H1 (cell line): ENCODE measurements around the gene CA14. TPM values are rescaled to one million over a fixed set of nuclear protein-coding genes. Genes with fewer than 3 reads are reported as not detected.

ENCODE experiments used
- CTCF ChIA-PET: fragments of 300-600 bp; sonication (Branson Sonifier 250); formaldehyde crosslinking; loops from one replicate; lab custom pipeline; 2021; ENCODE audit not compliant: partially characterized antibody; lab: Charles Lee
- POLR2A ChIA-PET: fragments of 300-600 bp; sonication (Branson Sonifier 250); formaldehyde crosslinking; loops from one replicate; lab custom pipeline; 2021; ENCODE audit warnings: inconsistent platforms; ENCODE audit not compliant: partially characterized antibody; lab: Charles Lee
- DNase-seq, 2 experiments: peaks; one replicate each; pipeline versions ENCODE4 v3.0.0 to v3.0.0-alpha.2; 2010 to 2022; ENCODE audit warnings: low spot score in 2 of 2, low read depth in 1 of 2, mixed read lengths in 1 of 2
- FAIRE-seq: peaks from 2 replicates; lab custom pipeline; 2011; peaks lifted over from hg19 to GRCh38; lab: Jason Lieb, UNC
- H2AFZ ChIP-seq: 2 replicates; pipeline ENCODE4 v1.8.1; 2012; ENCODE audit warnings: low read length, inconsistent platforms
- H2AK5ac ChIP-seq: 2 replicates; pipeline ENCODE4 v1.6.1; 2013; ENCODE audit warnings: low read depth, low read length
- H2BK120ac ChIP-seq: replicated peaks from 2 replicates; pipeline ENCODE3; 2013; ENCODE audit warnings: low read depth, low read length, inconsistent platforms
- H2BK12ac ChIP-seq: 2 replicates; pipeline ENCODE4 v1.6.1; 2013; ENCODE audit warnings: low read depth, low read length
- H2BK15ac ChIP-seq: 2 replicates; pipeline ENCODE4 v1.6.1; 2013; ENCODE audit warnings: low read length
- H2BK20ac ChIP-seq: 2 replicates; pipeline ENCODE4 v1.6.1; 2013; ENCODE audit warnings: low read length
- H2BK5ac ChIP-seq: 2 replicates; pipeline ENCODE4 v1.6.1; 2013; ENCODE audit warnings: low read depth, low read length
- H3K14ac ChIP-seq: 2 replicates; pipeline ENCODE4 v1.6.1; 2013; ENCODE audit warnings: inconsistent platforms; ENCODE audit not compliant: insufficient read length
- H3K18ac ChIP-seq: 2 replicates; pipeline ENCODE4 v1.6.1; 2013; ENCODE audit warnings: low read length; ENCODE audit errors: extremely low read depth
- H3K23ac ChIP-seq: 2 replicates; pipeline ENCODE4 v1.6.1; 2013; ENCODE audit warnings: inconsistent platforms; ENCODE audit not compliant: insufficient read length
- H3K23me2 ChIP-seq: 2 replicates; pipeline ENCODE4 v1.6.1; 2013; ENCODE audit warnings: low read depth, low read length
- H3K27ac ChIP-seq: 2 replicates; pipeline ENCODE4 v1.6.1; 2011; ENCODE audit warnings: low read depth, low read length, inconsistent platforms
- H3K27me3 ChIP-seq, 4 experiments: replicated peaks in 1 of 4; 1 replicate in 1 of 4; 2 replicates in 3 of 4; pipeline versions ENCODE4 v1.6.1 to v1.8.1; 2011 to 2013; ENCODE audit warnings: low read length in 3 of 4, mild to moderate bottlenecking in 3 of 4, inconsistent platforms in 2 of 4, mixed read lengths in 2 of 4, moderate library complexity in 1 of 4; ENCODE audit not compliant: control insufficient read depth in 3 of 4, insufficient read depth in 3 of 4; ENCODE audit errors: extremely low read depth in 1 of 4
- H3K36me3 ChIP-seq, 4 experiments: 2 replicates each; pipeline versions ENCODE4 v1.6.1 to v1.8.1; 2011 to 2013; ENCODE audit warnings: mild to moderate bottlenecking in 4 of 4, low read length in 3 of 4, moderate library complexity in 2 of 4, control low read depth in 1 of 4, inconsistent platforms in 1 of 4; ENCODE audit not compliant: insufficient read depth in 4 of 4, control insufficient read depth in 2 of 4
- H3K4ac ChIP-seq: replicated peaks from 2 replicates; pipeline ENCODE3; 2013; ENCODE audit warnings: low read length, low read depth, mixed read lengths, inconsistent platforms; ENCODE audit not compliant: insufficient read length
- H3K4me1 ChIP-seq, 4 experiments: replicated peaks in 1 of 4; 1 replicate in 1 of 4; 2 replicates in 3 of 4; pipeline versions ENCODE4 v1.6.1 to v1.8.1; 2011 to 2013; ENCODE audit warnings: low read length in 3 of 4, inconsistent platforms in 2 of 4, mixed read lengths in 1 of 4; ENCODE audit not compliant: insufficient read depth in 4 of 4, control insufficient read depth in 3 of 4
- H3K4me2 ChIP-seq, 2 experiments: 2 replicates each; pipeline versions ENCODE4 v1.6.1 to v1.8.1; 2011 to 2013; ENCODE audit warnings: low read depth in 2 of 2, low read length in 2 of 2, control low read depth in 1 of 2, inconsistent platforms in 1 of 2, mild to moderate bottlenecking in 1 of 2; ENCODE audit not compliant: insufficient read depth in 1 of 2
- H3K4me3 ChIP-seq, 4 experiments: fragments of 200-600, 300-600 bp in 1 of 4; sonication (generic), shearing (Covaris generic), sonication (Bioruptor Twin) in 1 of 4; 2 replicates each; pipeline versions ENCODE4 v1.5.1 to v1.8.1; 2011 to 2016; ENCODE audit warnings: low read length in 4 of 4, low read depth in 3 of 4, control low read depth in 2 of 4, inconsistent platforms in 2 of 4, mild to moderate bottlenecking in 2 of 4, mixed read lengths in 1 of 4, moderate library complexity in 1 of 4; ENCODE audit not compliant: insufficient read depth in 2 of 4; ENCODE audit errors: extremely low read depth in 1 of 4
- H3K56ac ChIP-seq: replicated peaks from 2 replicates; pipeline ENCODE3; 2013; ENCODE audit warnings: low read depth, mild to moderate bottlenecking, mixed read lengths, low read length, inconsistent platforms; ENCODE audit not compliant: insufficient read length
- H3K79me1 ChIP-seq: 2 replicates; pipeline ENCODE4 v1.6.1; 2013; ENCODE audit warnings: low read depth, low read length, control low read depth
- H3K79me2 ChIP-seq, 2 experiments: 2 replicates each; pipeline versions ENCODE4 v1.6.1 to v1.8.1; 2012 to 2013; ENCODE audit warnings: low read length in 2 of 2, mild to moderate bottlenecking in 2 of 2, inconsistent platforms in 1 of 2; ENCODE audit not compliant: insufficient read depth in 2 of 2, control insufficient read depth in 1 of 2
- H3K9ac ChIP-seq, 4 experiments: replicated peaks in 1 of 4; 1 replicate in 1 of 4; 2 replicates in 3 of 4; pipeline versions ENCODE4 v1.6.1 to v1.8.1; 2011 to 2013; ENCODE audit warnings: low read depth in 3 of 4, low read length in 3 of 4, control low read depth in 2 of 4, mild to moderate bottlenecking in 2 of 4, moderate library complexity in 2 of 4, inconsistent platforms in 1 of 4; ENCODE audit errors: extremely low read depth in 1 of 4
- H3K9me3 ChIP-seq, 2 experiments: 2 replicates each; pipeline versions ENCODE4 v1.6.1 to v1.8.1; 2012 to 2013; ENCODE audit warnings: mild to moderate bottlenecking in 2 of 2, moderate library complexity in 2 of 2, control low read depth in 1 of 2, inconsistent platforms in 1 of 2, low read depth in 1 of 2, low read length in 1 of 2, mixed read lengths in 1 of 2; ENCODE audit not compliant: insufficient read depth in 2 of 2
- H4K20me1 ChIP-seq, 2 experiments: replicated peaks in 1 of 2; 2 replicates each; pipeline versions ENCODE3 to v1.8.1; 2011 to 2013; ENCODE audit warnings: inconsistent platforms in 2 of 2, low read length in 2 of 2, mild to moderate bottlenecking in 1 of 2; ENCODE audit not compliant: insufficient read depth in 2 of 2, control insufficient read depth in 1 of 2
- H4K5ac ChIP-seq: 2 replicates; pipeline ENCODE4 v1.6.1; 2013; ENCODE audit warnings: low read length, low read depth, mixed read lengths, inconsistent platforms; ENCODE audit not compliant: insufficient read length
- H4K8ac ChIP-seq: 2 replicates; pipeline ENCODE4 v1.8.0; 2013; ENCODE audit warnings: mild to moderate bottlenecking, moderate library complexity, low read length, inconsistent platforms; ENCODE audit not compliant: insufficient read depth; ENCODE audit errors: extremely low read depth
- H4K91ac ChIP-seq: replicated peaks from 2 replicates; pipeline ENCODE3; 2013; ENCODE audit warnings: low read length, mixed read lengths, inconsistent platforms; ENCODE audit not compliant: insufficient read length
- ASH2L ChIP-seq: fragments of 200-600, 300-600 bp; sonication (generic); IDR thresholded peaks from one replicate; pipeline ENCODE4 v1.7.1; 2017; ENCODE audit warnings: low read length
- ATF2 ChIP-seq: IDR thresholded peaks from 2 replicates; pipeline ENCODE4 v1.6.1; 2012; ENCODE audit warnings: low read length, inconsistent platforms
- CBX8 ChIP-seq: fragments of 300-800, 300-1000 bp; sonication (generic); IDR thresholded peaks from 2 replicates; pipeline ENCODE4 v1.7.1; 2016; ENCODE audit warnings: low read depth, low read length, borderline replicate concordance
- CHD1 ChIP-seq: IDR thresholded peaks from 2 replicates; pipeline ENCODE4 v1.6.1; 2012; ENCODE audit warnings: low read depth, low read length, improper control_type of control experiment
- FOSL1 ChIP-seq: IDR thresholded peaks from 2 replicates; pipeline ENCODE4 v1.6.1; 2011; ENCODE audit warnings: mild to moderate bottlenecking, low read depth, low read length, moderate library complexity; ENCODE audit not compliant: insufficient read depth
- HDAC6 ChIP-seq: IDR thresholded peaks from one replicate; pipeline ENCODE4 v1.7.1; 2012; ENCODE audit warnings: low read depth, mild to moderate bottlenecking, inconsistent platforms, low read length, moderate library complexity
- RNF2 ChIP-seq: fragments of 200-900, 300-1000 bp; sonication (generic); IDR thresholded peaks from 2 replicates; pipeline ENCODE4 v1.7.1; 2016; ENCODE audit warnings: borderline replicate concordance, low read depth, mild to moderate bottlenecking, antibody characterized with exemption, low read length; ENCODE audit not compliant: poor library complexity, severe bottlenecking; ENCODE audit errors: missing control alignments
- SRF ChIP-seq: IDR thresholded peaks from 2 replicates; pipeline ENCODE4 v1.6.1; 2011; ENCODE audit warnings: mild to moderate bottlenecking, low read depth, low read length, moderate library complexity
- TBP ChIP-seq: IDR thresholded peaks from 2 replicates; pipeline ENCODE4 v1.6.1; 2011; ENCODE audit warnings: low read depth, low read length, improper control_type of control experiment
- WGBS, 2 experiments: shearing (Covaris generic) in 1 of 2; methylation state at CpG; one replicate each; pipeline versions ENCODE4 v1.1.6 to v1.1.7; 2013 to 2015; ENCODE audit warnings: low lambda C conversion rate in 2 of 2, mixed read lengths in 2 of 2, inconsistent platforms in 1 of 2, low coverage in 1 of 2, missing lambda C conversion rate in 1 of 2; ENCODE audit not compliant: insufficient replicate concordance in 2 of 2, insufficient coverage in 1 of 2, insufficient read length in 1 of 2; ENCODE audit errors: extremely low coverage in 1 of 2, missing lambda C conversion rate in 1 of 2; 5-methylcytosine and 5-hydroxymethylcytosine counted together
- polyA plus RNA-seq, 7 experiments: library from polyadenylated mRNA; depleted of rRNA in 3 of 7; stranded (reverse) in 5 of 7; unstranded in 2 of 7; fragments of >200 nt in 5 of 7; fragments of 200-250 nt in 2 of 7; gene quantifications; 1 replicate in 5 of 7; 2 replicates in 1 of 7; 4 replicates in 1 of 7; pipeline versions ENCODE4 v1.2.1 to v1.2.3, GENCODE V29; 2011 to 2013; ENCODE audit warnings: missing spikeins in 2 of 7, mixed read lengths in 2 of 7
- total RNA-seq: library from RNA; stranded (reverse); fragmentation: NEBNext Ultra II Directional; extraction: Animal tissue kit (Norgen Biotek cat#: 25700); gene quantifications from 2 replicates; pipeline ENCODE4 v1.2.1, GENCODE V29; 2021

Gene CA14
- total and polyA plus RNA-seq, 2 of the 8 experiments (the other 6 are each of a cell fraction or from before 2014, with no cell fraction given): 52.3 to 105 TPM

- Histone ChIP-seq H4K91ac (peak within 1 kb of the TSS; percentile 96), H3K9ac (peak within 1 kb of the TSS; percentile 93 to 99 (median 95)), H3K18ac (peak within 1 kb of the TSS; percentile 96), H3K27me3 (no peaks in the 10 kb centered on the region), H2BK5ac (peak within 1 kb of the TSS; percentile 98), H3K79me1 (no peaks in the 10 kb centered on the region; the same call in 1 of the 2 replicates), H3K4ac (peak within 1 kb of the TSS; percentile 97), H2BK15ac (no peak within 1 kb of the TSS; the same call in 1 of the 2 replicates), H3K79me2 (peaks cover 22 to 47% of the 10 kb centered on the region in 2 experiments), H2BK120ac (peak within 1 kb of the TSS; percentile 30), H3K4me2 (peak within 1 kb of the TSS; percentile 77 to 86), H2AK5ac (peak within 1 kb of the TSS; percentile 78), H4K20me1 (peaks cover 0 to 2% of the 10 kb centered on the region in 2 experiments), H3K4me1 (peaks cover 0 to 6% (median 2%) of the 10 kb centered on the region in 4 experiments; a peak in 5 of 7 replicates), H2BK12ac (peak within 1 kb of the TSS; percentile 95), H3K23me2 (peaks cover 10% of the 10 kb centered on the region), H2AFZ (0 out of 2 replicates have a peak within 1 kb of the TSS, but pooled peaks have one; percentile 9), H3K56ac (peak within 1 kb of the TSS; percentile 57), H3K36me3 (peaks cover 0 to 3% (median 0%) of the 10 kb centered on the region in 4 experiments; a peak in 1 of 8 replicates), H3K4me3 (peak within 1 kb of the TSS; percentile 84 to 99 (median 98)), H3K23ac (no peak within 1 kb of the TSS), H3K27ac (peak within 1 kb of the TSS; percentile 97), H3K9me3 (no peaks in the 10 kb centered on the region), H4K5ac (peak within 1 kb of the TSS; percentile 86), H2BK20ac (no peak within 1 kb of the TSS), H4K8ac (peak within 1 kb of the TSS; percentile 92), H3K14ac (peak within 1 kb of the TSS; percentile 90)
- CTCF ChIA-PET: interaction anchor here (1.1 to 1.6 kb wide), 4 partner anchors 16 to 297 kb away, joined by 3 to 7 read pairs (median 4); no protein-coding TSS in a partner anchor
- POLR2A ChIA-PET: interaction anchor here (0.7 to 5.6 kb wide), 29 partner anchors 10 to 394 kb away, joined by 3 to 61 read pairs (median 4); partner anchors contain the start of genes APH1A, C1orf54, CA14 and ENSA
- FAIRE-seq (peak; percentile 78), DNase-seq (peak; percentile 88 to 94)
- WGBS, 2 experiments: 2% methylated on average over 33 of the region's 33 CpGs; no CpG with 5 or more reads in 1 of the 2 experiments
- TF ChIP-seq TBP (peak; percentile 98), CBX8 (no peak), CHD1 (peak; percentile 28), RNF2 (no peak), FOSL1 (peak; percentile 64; the same call in 1 of the 2 replicates), ATF2 (peak; percentile 82; the same call in 1 of the 2 replicates), HDAC6 (no peak), SRF (no peak), ASH2L (peak; percentile 59)
Measured at GRCh38 chr1:150235852-150236613, 21.5 kb upstream of the CA14 start, which contains the start of gene ANP32E. TSS of gene ANP32E (minus strand) at chr1:150236112. CDS start at chr1:150235786, 326 bp downstream.
